GM18907 (cell line): ENCODE results near the gene MYL6B.
"Not testable (repeated sequence)": the region's sequence is repeated elsewhere in the genome, so short reads cannot be mapped to it uniquely, and the experiment has no call there.

Experiments used
- ATAC-seq: cut with Tn5 transposase; IDR thresholded peaks from one replicate; pipeline ENCODE4 v1.9.1; 2021; ENCODE audit warnings: mild to moderate bottlenecking, moderate library complexity; ENCODE audit not compliant: unreplicated experiment

Gene MYL6B

GRCh38 chr12:56152132-56152755 is at the start of gene MYL6B:
Gene MYL6B, plus strand, starts transcription at chr12:56152587. Its CDS starts 1,332 bp downstream, at chr12:56153919.
- ATAC-seq = peak; percentile 82

GRCh38 chr12:56102683-56103065 is 49.7 kb upstream of the MYL6B start:
- ATAC-seq = no peak

GRCh38 chr12:56103066-56103711 is 49.2 kb upstream of the MYL6B start:
- no peak for ATAC-seq

- ATAC-seq = no peak
These were observed 48.6 kb upstream of the MYL6B start for GRCh38 chr12:56103823-56104108.

- ATAC-seq = peak; percentile 94
These were observed 48.1 kb upstream of the MYL6B start, which contains the start of gene PA2G4 for GRCh38 chr12:56104109-56104814. Gene PA2G4, plus strand, starts transcription at chr12:56104559. Its CDS starts 179 bp downstream, at chr12:56104738.

- peak; percentile 27 for ATAC-seq
These were observed 47.4 kb upstream of the MYL6B start for GRCh38 chr12:56104815-56105608.

GRCh38 chr12:56105609-56105902 is 46.8 kb upstream of the MYL6B start:
- ATAC-seq = no peak

- no peak for ATAC-seq
These were observed 45.1 kb upstream of the MYL6B start for GRCh38 chr12:56107242-56107641.

- no peak for ATAC-seq
These were observed 41.8 kb upstream of the MYL6B start for GRCh38 chr12:56110571-56110970.

GRCh38 chr12:56114084-56114483 is 38.3 kb upstream of the MYL6B start:
- ATAC-seq = no peak

- ATAC-seq = no peak
These were observed 37.1 kb upstream of the MYL6B start for GRCh38 chr12:56115329-56115728.

- peak; percentile 56 for ATAC-seq
These were observed 35.9 kb upstream of the MYL6B start, which contains the start of gene RPL41 for GRCh38 chr12:56116267-56117081. Gene RPL41, plus strand, starts transcription at chr12:56116633.

- ATAC-seq = not testable (repeated sequence)
These were observed 35.2 kb upstream of the MYL6B start for GRCh38 chr12:56117082-56117706.

- peak; percentile 91 for ATAC-seq
These were observed 34.4 kb upstream of the MYL6B start, which contains the start of gene ZC3H10 for GRCh38 chr12:56117778-56118687. Gene ZC3H10, plus strand, starts transcription at chr12:56118266. Its CDS starts 2,297 bp downstream, at chr12:56120563.

- peak; percentile 1 for ATAC-seq
These were observed 33.6 kb upstream of the MYL6B start for GRCh38 chr12:56118688-56119357.

GRCh38 chr12:56119361-56119796 is 33.0 kb upstream of the MYL6B start:
- no peak for ATAC-seq

- ATAC-seq = no peak
These were observed 32.1 kb upstream of the MYL6B start for GRCh38 chr12:56120158-56120846.
